GM21723 (cell line): ENCODE results near the gene STOX2.
"Not testable (repeated sequence)": the region's sequence is repeated elsewhere in the genome, so short reads cannot be mapped to it uniquely, and the experiment has no call there.

ENCODE experiments used
- ATAC-seq: cut with Tn5 transposase; IDR thresholded peaks from one replicate; pipeline ENCODE4 v1.9.1; 2021; ENCODE audit warnings: mild to moderate bottlenecking, moderate library complexity; ENCODE audit not compliant: unreplicated experiment

Gene STOX2

DNA sequence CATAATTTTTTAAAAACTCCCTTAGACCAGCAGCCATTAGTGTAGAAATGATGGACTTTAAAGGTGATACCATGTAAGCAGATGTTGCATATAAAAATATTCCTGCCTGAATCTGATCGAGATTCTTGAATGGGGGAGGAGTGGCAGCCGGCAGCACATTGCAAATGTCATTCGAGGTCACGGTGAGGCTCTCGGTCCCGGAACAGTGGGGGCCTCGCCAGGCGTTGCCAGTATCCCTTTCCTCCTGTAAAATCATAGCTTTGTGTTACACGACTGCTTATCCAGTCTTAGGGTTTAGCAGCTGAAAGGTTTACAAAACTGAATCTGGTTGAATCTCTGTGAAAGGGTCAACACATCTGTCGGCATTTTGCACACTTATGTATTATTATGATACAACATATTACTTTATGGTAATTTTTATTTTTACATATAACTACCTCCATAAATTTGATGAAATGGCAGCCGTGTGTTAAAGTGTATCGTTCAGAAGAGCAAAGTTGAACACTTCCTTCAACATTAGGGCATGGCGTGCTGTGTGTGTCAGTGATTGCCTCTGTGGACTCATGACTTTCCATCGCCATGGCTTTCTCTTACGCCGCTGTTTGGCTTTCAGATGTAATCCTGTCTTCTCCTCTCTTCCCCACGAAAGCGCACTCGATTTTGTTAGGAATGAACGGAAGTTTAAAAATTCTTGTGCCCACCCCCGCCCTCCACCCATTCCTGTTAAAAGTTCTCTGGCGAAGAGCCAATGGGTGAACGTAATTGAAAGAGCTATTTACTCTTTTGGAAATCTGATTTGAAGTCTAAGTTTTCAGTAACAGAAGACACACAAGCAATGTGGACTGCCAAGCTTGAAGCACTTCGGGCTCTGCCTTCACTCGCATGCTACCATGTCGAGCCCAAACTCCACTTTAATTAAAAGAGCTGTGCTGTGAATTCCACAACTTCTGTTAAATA, 114.8 kb downstream of the STOX2 start:
- no peak for ATAC-seq

DNA sequence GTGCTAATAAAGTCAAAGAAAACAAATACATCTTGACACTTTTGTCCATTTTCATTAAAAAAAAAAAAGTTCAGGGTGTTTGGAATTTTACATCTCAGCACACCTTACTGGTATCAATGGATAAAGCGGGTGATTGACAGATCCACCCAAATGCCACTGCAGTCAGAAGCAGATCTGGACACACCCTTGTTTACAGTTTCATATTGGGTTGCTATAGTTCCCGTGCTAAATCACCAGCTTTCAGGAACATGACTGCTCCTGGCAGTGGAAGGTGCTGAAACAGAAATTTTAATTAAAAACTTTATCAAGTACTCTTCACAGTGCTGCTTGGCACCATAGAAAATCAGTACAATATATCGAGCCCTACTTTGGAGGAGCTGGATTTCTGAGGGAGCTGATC, 116.3 kb downstream of the STOX2 start:
- no peak for ATAC-seq

DNA sequence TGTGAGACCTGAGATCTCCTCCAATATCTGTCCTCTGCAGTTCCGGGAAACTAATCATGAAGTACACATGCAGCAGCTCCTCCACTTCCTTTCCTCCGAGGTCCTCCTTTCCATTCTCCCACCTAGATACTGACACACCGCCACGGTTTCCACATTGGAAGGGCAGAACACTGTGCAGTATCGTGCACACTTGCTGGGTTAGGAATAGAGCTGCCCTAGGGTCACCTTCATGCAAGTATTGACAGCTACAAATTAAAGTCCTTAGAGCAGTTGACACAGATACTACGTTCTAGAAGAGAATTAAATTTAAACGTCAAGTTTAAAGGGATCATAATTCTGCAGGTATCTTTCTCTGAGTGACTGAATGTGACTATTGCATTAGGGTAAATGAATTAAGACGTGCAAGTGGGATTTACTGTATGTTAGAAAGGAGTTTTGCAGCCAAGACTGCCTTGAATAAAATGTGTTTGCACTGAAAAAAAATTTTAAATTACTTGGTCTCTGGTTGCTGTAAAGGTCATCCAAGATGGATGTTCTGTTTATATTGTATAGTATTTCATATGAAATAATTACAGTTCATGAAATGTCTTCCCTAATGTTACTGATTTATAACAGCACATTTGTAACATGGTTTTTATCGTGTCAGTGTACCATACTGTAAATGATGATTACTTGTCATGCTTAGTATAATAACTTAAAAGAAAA, 117.7 kb downstream of the STOX2 start:
- ATAC-seq: no peak

DNA sequence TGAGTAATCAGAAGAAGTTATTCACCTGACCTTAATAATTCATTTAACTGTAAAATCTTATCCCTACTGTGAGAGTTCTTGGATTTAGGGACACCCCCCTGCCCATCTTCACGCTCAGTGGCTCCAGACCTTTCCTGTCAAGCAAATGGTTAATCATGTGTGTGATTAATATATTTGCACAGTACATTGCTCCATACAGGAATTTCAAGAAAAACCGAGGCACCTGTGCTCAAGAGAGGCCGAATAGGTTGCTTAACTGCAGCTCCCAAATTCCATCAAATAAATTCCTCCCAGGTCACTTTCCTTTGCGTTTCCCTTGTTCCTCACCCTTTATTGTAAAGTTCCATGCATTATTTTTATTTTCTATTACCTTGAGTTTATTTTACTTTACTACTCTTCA, 119.5 kb downstream of the STOX2 start:
- ATAC-seq: no peak

DNA sequence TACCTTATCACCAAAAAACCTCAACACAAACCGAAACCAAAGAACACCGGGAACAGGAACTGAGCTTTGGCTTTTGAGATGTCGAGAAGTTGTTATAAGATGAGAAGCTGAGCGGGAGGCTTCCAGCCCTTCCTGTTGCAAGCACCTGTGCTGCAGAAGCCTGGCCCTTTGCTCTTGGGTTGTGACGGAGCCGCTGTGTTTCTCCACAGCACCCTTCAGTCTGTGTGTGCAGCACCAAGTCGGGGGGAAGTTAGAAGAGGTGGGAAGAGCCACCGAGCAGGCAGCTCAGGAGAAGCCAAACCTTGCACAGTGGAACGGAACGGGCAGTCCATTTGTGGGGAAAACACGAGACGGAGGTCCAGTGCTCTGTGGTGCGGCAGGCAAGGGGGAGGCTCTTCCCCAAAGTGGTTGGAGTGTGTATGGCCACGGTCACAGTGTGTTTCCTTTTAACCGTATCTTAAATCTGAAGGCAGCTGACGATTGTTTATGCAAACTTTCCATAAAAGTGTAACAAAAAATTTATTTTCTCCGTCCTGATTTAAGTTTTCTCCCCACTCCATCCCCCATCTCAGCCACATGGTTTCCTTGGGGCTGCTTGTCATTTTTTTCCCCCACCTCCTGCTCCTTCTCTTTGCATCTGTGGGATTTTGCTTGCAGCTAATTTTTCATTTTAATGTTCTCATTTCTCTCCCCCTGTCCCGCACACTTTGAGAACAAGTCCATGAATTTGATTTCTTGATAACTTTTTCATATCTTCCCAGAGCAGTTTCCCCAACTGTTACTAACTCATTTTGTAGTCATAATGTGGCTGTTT, 123.7 kb downstream of the STOX2 start:
- ATAC-seq: no peak

DNA sequence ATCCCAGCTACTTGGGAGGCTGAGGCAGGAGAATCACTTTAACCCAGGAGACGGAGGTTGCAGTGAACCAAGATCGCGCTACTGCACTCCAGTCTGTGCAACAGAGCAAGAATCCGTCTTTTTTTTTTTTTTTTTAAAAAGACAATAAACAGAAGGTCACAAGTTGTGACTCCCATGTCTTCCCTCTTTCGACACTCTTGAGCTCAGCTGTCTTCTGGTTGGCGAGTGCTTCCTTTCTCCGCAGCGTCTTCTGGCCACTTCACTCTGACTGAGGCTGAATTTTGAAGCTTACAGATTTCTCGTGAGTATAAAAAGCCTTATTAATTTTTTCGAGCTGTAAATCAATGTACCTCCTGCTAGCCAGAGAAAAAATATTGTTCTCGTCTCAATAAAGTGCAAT, 124.9 kb downstream of the STOX2 start:
- no peak for ATAC-seq

DNA sequence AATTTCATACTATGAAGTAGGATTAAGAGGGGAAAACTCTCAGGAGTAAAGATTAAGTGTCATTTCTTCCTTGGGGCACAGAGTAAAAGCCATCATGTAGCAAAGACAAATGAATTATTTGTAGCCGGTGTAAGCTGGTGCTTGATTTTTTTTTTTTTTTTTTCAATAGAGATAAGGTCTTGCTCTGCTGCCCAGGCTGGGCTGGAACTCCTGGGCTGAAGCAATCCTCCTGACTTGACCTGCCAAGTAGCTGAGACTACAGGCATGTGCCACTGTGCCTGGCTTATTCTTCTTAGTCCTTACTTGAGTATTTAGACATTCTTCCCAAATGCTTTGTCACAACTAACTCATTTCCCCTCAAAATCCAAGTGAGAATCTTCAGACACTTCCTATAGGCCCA, 125.7 kb downstream of the STOX2 start:
- ATAC-seq: no peak

DNA sequence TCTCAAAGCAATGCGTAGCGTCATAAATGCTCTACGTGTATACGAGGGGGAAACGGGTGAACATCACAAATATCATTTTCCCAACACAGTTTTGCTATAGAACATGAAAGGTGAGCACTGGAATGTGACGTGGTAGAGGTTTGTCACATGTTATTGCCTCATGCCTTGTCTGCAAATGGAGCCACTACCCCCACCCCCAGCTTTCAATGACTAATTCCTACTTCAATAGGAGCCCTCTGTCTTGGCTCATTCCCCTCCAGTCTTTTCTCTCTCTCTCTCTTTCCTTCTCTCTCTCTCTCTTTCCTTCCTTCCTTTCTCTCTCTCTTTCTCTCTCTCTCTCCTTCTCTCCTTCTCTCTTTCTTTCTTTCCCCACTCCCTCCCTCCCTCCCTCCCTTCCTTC, 127.0 kb downstream of the STOX2 start:
- no peak for ATAC-seq

DNA sequence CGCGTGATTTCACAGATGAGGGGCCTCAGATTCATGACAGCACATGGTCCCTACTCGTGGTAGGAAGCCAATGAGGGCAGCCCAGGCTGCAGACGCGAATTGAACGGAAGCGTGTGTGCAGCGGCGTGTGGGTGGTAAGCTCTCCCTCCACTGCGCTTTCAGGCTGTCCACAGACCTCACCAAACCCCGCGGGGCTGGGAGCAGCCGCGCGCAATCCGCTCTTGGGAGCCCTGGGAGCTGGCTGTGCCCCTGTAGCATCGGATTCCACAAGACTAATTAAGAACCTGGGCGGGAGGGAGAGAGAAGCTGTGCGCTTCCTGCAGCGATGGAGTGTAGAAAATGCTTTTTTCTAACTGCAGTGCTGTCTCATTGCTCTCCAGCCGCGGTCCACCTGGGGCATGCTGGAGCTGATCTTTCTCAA, 134.9 kb downstream of the STOX2 start:
- no peak for ATAC-seq

DNA sequence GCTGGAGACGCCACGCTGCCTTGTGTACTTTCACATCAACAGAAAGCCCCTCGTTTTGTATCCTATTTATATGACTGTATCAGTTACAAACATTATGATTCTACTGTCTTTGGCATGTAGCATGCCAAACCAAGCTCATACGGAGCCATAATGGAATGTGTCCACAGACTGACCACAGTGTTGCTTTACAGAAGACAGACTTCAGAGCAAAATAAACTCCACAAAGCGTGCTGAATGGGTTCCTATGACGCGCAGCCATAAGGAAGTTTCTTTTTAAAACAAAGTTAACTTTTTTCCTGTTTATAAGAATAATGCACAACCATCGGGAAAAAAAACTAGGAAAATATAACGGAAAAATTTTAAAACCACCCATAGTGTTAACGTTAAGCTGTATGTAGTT, 136.0 kb downstream of the STOX2 start:
- no peak for ATAC-seq

DNA sequence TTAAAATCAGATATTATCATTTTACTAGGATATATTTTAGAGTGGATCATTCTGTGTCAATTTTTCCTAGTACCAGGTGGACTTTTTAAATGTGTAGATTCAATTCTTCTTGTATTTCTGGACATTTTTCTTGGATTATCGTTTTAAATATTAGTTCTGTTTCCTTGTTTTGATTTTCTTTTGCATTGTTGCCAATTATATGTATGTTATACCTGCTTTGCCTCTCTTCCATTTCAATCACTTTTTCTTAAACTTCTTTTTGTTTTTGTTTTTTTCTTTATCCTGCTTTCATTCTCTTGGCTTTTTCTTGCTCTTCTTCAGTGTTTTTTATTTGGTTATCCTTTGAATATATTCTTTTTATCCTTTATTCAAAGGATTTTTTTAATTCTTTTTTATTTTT, 141.0 kb downstream of the STOX2 start:
- no peak for ATAC-seq

DNA sequence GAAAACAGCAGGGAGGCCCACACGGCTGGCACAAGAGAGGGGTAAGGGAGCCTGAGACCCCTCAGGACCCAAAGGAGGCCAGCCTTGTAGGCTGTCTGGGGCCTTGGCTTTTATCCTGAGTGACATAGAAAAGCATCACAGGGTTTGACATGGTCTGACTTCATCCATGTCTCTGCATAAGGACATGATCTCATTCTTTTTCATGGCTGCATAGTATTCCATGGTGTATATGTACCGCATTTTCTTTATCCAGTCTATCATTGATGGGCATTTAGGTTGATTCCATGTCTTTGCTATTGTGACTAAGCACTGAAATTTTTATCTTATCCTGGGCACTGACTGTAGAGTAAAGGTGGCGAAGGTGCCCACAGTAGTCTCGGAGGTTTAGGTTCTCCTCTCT, 146.2 kb downstream of the STOX2 start:
- ATAC-seq: not testable (repeated sequence)

DNA sequence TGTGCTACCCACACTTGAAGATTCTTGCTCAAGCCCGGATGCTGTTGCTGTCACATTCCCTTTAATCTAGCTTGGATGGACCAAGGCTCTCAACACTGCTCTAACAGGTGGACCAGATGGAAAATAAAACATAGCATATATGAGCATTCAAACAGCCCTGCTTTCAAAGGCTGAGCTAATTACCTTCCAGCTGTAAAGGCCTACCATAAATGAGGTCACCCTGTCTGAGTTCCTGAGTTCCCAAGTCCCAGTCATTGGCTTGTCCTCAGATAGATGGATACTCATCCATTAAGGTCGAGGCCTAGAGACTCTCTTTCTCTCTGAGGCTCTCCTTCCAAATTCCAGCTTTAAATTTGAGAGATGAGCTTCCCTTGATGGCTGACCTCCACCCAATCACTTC, 147.5 kb downstream of the STOX2 start:
- no peak for ATAC-seq

DNA sequence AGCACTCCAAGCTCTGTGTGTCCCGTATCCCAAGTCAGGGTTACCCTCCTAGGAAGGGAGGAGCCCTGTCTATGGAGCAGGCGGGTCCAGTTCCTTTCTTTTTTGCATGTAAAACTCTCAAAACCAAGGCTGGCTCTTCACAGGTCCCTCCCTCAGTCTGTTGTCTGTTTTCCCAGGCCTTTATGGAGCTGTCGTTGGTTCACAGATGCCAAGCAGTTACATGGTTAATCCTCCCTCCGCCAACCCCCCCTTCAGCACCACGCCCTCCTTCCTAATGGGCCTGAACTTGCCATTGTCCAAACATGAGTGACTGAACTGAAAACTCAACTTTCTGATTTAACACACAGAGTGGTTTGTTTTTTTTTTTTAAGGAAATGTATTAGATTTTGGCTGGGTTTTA, 148.3 kb downstream of the STOX2 start:
- ATAC-seq: no peak

DNA sequence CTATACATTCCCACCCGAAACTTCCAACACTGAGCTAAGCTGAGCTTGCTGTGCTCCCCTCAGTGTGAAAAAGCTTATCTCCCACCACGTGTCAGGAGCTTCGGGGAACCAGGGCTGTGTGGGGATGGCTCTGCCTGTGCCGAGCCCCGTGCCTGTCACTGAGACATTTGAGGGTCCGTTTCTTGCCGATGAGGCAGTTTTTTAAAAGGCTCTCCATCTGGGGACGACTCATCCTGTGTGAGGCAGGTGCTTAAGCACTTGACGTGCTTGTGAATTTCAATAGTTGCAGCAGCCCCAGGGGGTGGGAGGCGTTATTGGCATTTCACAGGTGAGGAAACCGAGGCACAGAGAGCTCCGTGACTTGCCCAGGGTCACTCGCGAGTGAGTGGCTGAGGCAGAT, 151.8 kb downstream of the STOX2 start:
- no peak for ATAC-seq

DNA sequence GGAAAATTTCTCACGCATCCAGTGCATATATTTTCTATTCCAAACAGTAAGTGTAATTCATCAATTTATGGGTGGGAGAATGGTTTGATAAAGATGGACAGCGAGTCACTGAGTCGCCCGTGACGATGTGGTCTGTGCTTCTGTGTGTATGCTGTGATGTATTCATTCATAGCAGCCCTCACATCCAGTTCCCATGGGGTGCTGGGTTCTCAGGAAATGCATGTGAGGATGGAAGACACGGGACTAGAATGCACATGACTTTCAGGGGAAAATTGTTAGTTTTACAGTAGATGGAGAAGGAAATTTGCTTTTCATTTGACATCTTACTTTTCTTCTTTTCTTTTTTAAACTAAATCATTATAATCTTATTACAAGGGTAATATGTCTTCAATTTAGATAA, 152.9 kb downstream of the STOX2 start:
- ATAC-seq: no peak

DNA sequence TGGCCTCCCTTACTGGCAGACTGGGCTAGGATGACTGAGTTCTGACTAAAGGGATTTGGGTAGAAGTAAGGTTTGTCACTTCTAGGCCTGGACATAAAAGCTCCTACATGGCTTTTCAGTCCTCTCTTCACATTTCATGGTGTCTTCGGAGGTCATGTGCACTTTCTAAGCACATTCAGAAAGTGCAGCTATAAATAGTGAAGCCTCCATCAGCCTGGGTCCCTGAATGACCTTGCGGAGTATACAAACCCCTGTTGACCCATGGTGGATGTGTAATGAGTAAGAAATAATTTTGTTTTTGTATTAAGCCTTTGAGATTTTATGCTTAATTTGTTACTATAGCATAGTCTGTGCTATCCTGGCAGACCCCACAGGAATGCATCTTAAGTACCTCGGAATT, 154.0 kb downstream of the STOX2 start:
- ATAC-seq: no peak

DNA sequence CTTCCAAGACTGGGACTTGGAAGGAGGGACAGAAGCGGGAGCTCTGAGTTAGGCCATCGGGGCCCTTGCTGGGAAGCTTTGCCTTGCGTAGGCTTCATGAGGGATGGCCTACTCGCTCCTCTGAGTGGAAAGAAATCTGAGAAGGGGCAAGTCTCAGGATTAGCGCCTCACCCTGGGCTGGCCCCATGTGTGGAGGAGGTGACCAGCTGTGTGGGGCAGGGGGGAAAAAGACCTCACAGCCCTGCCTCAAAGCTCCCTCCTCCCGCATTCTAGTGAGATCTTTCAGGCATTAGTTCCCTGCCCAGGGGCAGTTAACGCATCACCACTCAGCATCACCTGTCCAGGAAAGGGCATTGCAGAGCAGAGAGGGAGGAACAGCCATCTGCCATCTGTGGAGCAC, 156.5 kb downstream of the STOX2 start:
- no peak for ATAC-seq

DNA sequence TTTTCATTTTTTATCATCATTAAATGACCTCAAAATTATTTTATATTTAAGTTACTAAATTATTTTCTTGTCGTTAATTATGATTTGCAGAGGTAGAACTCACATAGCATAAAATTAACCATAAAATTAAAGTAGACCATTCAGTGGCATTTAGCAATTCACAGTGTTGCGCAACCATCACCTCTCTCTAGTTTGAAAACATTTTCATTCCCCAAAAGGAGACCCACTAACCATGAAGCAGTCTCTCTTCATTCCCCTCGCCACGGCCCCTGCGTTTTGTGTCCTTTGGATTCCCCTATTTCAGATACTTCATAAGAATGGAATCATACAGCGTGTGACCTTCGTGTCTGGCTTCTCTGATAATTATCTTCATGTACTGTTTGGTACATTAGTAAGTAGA, 157.7 kb downstream of the STOX2 start:
- ATAC-seq: no peak

DNA sequence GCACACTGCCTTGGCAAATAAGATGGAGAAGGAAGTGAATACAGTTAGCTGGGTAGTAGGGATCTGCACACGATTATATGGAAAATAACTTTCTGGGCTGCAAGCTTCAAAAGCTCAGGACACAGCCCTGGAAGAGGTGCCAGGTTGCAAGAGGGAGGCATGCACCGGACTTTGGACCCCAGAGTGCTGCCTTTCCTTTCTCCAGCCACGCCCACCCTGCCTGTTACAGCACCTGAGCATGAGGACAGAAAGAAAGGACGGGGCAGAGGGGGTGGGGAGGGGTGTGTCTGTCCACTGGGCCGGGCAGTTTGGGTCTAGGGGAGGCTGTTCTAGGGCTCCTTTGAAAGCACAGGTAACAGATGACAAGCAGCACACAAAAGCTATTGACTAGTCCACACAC, 159.8 kb downstream of the STOX2 start:
- no peak for ATAC-seq

DNA sequence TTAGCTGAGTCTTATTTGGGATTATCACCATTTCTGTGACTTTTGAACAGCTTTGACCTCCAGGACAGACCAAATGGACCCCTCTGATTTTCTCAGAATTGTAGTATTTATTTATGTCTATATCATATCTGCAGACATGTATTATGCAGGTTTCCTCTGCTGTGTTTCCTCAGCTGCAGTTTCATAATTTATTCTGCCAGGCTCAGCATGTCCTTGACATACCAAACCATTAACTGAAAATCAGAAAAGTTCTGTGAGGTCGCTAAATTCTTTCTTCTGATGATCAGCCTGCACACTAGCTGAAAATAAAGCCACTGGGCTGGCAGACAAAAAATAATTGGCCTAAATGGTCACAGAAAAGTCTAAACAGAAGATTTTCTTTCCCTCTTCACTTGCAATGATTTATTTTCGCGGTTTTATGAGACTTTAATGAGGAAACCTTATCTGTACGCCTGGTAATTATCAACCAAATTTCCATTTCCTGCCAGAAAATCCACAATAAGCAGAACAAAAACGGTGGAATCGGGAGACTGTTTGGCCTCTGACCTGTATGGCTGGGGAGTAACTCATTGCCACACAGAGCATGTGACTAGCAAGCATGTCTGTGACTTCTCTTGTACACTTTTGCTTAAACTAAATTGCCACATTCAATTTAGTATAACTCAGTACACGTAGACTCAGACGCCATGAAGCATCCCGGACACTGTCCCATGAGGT, 161.6 kb downstream of the STOX2 start:
- ATAC-seq: no peak
